Measurements from ENCODE around the gene CRAMP1.
"Not testable (repeated sequence)": the region's sequence is repeated elsewhere in the genome, so short reads cannot be mapped to it uniquely, and the experiment has no call there.

CRAMP1 gene

DNA sequence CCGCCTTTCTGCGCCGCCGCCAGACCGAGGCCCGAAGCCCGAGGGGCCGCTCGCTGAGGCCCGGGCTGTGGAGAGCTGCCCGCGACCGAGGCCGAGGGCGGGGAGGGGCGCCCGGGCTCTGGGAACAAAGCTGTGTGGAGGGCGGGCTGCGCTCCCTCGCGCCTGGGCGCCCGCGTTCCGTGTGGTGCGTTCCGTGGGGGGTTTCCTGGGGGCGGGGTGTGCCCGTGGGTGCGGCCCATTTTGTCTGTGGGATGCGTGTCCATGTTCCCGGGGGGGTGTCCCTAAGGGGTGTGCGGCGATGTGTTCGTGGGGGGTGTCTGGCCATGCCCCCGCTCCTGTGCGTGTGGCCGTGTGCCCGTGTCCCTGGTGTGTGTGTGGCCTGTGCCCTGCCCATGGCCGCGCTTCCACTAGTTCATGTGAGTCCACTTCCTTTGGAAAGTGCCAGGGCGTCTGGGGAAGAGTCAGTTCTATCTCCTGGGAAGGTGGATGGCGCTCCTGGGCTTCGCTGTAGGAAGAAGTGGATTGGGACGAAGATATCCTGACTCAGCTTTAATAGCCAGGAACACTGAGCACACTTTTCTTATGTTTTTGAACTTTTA lies 66.4 kb downstream of the CRAMP1 start:
- no peak for DNase-seq (ENCODE audit: low read depth, low spot score)

DNA sequence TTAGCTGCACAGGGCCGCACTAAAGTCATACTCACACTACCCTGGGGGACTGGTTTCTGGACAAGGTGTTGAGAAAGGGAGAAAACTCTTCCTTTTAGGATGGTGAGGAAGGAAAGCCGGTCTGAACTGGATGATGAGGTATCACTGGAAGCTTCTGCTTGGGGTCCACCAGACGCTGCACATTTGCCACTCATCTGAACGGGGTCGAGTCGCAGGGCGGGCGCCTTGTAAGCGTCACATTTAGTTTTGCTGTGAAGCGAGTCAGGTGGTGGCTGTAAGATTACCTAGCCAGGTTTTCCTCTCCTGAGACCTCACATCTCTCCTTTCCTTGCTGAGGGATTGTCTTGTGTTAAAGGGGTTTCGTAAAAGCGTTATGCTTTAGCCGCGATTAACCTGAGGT lies 68.2 kb downstream of the CRAMP1 start:
- no peak for DNase-seq (ENCODE audit: low read depth, low spot score)

DNA sequence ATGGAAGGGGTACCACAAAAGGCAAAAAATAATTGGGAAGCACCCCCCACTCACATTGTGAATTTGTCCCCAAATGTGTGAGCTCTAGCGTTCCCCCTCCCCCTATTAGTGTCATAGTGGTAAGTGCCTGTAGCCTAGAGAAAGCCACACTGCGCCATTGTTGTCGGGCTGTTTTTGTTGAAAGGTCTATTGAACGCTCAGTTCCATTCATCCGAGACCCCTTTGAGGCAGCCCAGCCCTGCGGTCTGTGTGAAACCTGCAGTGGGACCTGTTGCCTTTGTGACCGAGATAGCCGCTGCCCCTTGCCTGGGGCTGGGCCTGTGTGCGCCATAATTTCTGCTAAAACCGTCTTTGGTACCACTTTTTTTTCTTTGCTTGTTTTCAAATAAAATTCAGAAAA lies 68.9 kb downstream of the CRAMP1 start:
- DNase-seq (ENCODE audit: low read depth, low spot score), result no peak

DNA sequence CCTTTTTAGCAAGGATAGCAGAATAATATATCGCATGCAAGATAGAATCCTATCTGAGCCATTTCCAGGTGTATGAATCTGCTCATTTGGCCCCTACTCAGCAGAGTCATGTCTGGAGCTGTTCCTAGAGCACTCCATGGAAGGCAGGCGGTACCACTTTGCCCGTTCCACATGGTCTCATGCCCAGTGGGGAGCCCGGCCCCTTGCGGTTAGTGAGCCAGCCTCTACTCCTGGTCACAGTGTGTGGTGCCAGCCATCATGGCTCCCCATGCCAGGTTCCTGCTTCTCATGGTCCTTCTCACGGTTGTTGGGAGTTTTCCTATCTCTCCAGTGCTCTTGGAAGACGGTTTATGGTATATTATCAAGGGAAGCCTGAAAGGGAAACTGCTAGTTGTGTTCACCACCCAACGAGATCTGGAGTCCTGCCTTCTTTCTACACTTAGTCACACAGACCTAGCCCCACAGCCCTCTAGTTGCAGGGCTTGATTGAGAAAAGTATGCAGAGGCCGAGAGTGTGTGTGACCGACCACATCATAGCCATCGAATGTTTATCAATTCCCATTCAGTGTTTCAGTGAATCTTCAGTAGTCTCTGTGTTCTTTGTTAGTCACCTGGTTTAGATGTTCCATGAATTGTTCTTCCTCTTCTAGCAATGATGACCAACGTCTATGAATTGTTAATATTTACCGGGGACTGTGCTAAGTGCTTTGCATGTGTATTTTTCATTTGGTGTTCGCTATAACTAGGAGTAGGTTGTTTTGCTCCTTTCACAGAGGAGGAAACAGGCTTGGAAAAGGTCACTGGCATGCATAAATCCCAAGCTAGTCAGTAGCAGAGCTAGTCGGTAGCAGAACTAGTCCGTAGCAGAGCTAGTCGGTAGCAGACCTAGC lies 75.5 kb downstream of the CRAMP1 start:
- no peak for DNase-seq (ENCODE audit: low read depth, low spot score)

DNA sequence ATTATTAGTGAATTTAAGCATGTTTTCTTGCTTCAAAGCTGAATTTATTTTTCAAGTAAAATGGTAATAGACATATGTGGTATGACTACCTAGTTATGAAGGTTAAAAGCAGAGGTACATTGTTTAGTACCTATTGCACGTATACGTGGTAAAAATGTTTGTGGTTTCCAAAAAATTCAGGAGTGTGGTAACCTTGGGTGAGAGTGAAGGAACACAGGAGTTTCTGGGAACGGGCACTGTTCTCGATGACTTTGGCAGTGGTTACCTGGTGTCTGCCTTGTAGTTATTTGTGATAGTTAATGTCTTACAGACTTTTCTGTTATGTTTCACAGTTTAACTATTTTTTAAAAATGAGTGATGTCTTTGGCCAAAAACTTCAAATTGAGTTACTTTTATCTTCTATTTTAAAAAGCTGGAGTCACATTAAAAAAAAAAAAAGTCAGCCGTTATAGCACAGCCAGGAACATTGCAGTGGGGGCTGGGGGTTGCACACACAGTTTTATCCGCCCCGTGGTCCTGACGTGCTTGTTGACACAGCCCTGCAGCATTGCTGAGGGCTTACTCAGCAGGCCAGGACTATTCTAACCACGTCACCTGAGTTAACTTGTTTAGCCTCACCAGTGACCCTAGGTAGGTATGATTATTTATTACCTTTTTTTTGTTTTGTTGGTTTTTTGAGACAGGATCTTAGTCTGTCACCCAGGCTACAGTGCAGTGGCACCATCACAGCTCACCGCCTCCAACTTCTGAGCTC lies 76.8 kb downstream of the CRAMP1 start:
- no peak for DNase-seq (ENCODE audit: low read depth, low spot score)

DNA sequence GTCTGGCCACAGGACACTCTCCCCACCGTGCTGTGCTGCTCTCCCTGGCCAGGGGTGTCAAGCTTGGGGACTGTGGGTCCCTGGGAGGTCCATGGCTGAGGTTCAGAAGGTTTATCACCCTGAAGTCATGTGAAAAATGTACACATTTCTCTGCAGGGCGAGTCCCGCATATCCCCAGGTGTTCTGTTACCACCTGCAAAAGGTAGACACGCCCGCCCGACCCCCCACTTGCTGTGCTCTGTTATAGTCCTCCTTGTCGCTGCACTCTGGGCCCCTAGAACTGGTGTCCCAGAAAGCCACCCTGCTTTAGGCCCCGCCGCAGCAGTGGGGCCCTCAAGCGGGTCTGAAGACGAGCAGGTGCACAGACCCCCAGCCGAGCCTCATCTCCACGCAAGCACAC lies 77.7 kb downstream of the CRAMP1 start:
- no peak for DNase-seq (ENCODE audit: low read depth, low spot score)

DNA sequence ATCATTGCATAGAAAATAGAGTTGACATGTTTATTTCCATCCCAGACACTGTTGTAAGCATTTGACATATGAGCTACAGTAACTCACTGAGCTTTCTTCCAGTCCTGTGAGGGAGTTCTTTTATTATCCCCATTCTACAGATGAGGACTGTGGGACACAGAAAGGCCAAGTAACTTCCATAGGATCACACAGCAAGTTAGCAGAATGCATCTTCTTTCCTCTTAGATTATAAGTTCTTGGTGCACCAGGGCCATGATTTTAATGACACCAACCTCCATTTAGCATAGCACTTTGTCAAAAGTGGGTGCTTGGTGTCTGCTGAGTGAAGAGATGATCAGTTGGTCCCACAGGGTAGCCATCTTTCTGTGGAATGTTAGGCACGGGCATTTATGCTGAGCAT lies 78.7 kb downstream of the CRAMP1 start:
- no peak for DNase-seq (ENCODE audit: low read depth, low spot score)

DNA sequence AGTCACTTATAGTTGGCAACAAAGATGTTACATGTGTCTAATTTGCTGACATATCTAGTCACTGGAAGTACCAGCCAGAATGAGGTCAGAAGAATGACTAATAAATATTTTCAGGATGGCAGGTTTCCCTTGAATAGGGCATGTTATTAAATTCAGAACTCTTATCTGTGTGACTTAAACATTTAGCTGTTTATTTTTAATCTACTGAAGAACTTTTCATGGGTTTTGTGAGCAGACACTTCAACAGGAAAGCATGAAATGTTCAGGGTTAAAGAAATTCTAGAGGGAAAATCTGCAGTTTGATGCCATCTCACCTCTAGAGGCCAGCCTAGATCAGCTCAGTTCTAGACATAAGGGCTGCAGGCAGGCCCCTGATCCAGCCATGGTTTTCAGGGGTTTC lies 79.1 kb downstream of the CRAMP1 start:
- no peak for DNase-seq (ENCODE audit: low read depth, low spot score)

DNA sequence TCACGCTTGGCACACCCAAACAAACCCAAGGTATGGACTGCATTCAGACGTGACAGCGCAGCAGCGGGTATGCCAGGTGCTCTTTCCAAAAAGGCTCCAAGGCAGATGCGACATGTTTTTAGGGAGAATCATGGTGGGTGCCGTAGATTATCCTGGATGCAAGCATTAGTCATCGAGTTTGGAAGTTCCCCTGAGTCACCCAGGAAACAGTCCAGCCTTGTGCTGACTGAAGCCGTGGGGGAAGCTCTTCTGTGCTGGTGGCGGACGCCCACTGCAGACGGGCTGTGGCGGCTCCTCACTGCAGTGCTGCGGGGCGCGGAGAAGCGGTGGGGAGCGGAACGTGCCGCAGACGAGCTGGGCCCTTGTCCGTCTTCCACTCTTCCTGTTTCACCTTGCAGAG lies 79.8 kb downstream of the CRAMP1 start:
- no peak for DNase-seq (ENCODE audit: low read depth, low spot score)

DNA sequence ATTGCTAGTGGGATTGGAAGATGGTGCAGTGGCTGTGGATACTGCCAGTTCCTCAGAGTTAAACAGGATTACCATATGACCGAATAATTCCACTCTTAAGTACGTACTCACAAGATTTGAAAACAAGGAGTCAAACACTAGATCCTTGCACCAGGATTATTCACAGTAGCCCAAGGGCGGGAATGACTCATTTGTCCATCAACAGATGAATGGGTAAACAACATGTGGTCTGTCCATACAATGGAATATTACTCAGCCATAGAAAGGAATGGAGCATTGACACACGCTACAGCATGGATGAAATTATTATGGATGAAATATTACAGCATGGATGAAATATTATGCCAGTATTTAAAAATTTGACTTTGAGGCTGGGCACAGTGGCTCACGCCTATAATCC lies 84.7 kb downstream of the CRAMP1 start:
- no peak for DNase-seq (ENCODE audit: low read depth, low spot score)

DNA sequence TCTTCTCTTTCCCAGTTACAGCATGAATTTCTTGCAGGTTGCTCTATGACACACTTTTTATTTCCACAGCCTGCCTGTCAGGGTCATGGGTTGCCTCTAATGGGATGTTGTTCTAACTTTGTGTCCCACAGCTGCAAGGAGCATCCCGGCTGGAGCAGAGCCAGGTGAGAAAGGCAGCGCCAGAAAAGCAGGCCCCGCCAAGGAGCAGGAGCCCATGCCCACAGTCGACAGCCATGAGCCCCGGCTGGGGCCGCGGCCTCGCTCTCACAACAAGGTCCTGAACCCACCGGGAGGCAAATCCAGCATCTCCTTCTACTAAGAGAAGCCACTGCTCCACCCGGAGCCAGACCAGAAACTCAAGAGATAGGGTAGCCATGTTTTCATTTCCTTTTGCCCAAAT lies 86.5 kb downstream of the CRAMP1 start:
- no peak for DNase-seq (ENCODE audit: low read depth, low spot score)

DNA sequence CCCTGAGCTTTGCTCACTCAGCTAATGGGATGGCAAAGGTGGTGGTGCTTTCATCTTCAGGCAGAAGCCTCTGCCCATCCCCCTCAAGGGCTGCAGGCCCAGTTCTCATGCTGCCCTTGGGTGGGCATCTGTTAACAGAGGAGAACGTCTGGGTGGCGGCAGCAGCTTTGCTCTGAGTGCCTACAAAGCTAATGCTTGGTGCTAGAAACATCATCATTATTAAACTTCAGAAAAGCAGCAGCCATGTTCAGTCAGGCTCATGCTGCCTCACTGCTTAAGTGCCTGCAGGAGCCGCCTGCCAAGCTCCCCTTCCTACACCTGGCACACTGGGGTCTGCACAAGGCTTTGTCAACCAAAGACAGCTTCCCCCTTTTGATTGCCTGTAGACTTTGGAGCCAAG lies 88.1 kb downstream of the CRAMP1 start:
- no peak for DNase-seq (ENCODE audit: low read depth, low spot score)

DNA sequence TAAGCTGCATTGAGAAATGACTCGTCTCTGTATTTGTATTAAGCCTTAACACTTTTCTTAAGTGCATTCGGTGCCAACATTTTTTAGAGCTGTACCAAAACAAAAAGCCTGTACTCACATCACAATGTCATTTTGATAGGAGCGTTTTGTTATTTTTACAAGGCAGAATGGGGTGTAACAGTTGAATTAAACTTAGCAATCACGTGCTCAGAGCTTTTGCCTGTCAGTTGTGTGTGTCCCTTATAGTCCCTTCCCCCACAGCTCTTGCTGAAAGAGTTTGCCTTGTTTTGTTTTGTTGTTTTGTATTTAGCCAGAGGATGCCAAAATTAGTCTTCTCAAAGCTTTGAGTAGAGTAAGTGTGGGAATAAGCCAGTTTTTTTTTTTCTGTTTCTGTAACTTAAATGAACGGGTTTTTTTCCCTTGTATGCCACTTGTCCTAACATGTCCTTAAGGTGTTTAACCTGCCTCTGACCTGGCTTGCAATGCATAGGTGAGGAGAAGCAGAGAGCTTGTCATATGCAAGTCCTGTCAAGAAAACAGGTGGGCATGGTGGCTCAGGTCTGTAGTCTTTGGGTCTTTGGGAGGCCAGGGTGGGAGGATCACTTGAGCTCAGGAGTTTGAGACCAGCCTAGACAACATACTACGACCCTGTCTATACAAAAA lies 89.2 kb downstream of the CRAMP1 start:
- no peak for DNase-seq (ENCODE audit: low read depth, low spot score)

DNA sequence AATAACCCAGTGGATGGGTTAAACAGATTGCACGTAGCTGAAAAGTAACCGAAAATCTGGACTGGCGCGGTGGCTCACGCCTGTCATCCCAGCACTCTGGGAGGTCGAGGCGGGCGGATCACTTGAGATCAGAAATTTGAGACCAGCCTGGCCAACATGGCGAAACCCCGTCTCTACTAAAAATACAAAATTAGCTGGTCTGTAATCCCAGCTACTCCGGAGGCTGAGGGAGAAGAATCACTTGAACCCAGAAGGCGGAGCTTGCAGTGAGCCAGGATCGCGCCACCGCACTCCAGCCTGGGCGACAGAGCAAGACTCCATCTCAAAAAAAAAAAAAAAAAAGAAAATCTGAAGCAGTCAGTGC lies 93.1 kb downstream of the CRAMP1 start:
- not testable (repeated sequence) for DNase-seq (ENCODE audit: low read depth, low spot score)

DNA sequence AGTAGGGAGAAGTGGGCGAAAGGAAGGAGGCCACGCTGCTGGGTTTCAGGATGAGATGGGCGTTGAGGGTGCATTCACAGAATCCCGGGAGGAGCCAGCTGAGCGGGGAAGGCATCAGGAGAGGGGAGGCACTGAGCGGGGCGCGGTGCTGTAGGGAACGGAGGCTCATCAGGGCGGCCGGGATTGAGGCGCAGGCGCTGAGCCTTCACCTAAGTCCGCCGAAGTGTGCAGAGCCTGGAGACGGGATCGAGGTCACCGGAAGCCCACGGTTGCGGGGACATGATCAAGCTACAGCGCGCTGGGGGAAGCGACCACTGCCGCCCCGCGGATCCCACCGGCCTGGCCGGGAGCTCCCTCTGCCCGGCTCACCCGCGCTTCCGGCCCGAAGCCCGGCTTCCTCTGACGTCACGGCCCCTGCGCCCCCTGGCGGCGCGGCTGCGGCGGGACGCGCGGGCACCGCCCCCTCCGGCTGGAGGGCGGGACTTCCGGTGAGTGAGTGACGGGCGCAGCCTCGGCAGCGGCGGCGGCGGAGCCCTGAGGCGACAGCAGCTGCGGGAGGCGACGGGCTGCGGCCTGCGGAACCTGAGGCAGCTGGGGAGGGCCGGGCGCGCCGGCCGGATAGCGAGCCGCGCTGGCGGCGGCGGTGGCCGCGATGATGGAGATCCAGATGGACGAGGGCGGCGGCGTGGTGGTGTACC lies 93.7 kb downstream of the CRAMP1 start, which contains the start of gene MAPK8IP3:
TSS of gene MAPK8IP3 (plus strand) at position 508 of the 698 bp plus-strand sequence. CDS start at position 653, 145 bp downstream.
- no peak for DNase-seq (ENCODE audit: low read depth, low spot score)

DNA sequence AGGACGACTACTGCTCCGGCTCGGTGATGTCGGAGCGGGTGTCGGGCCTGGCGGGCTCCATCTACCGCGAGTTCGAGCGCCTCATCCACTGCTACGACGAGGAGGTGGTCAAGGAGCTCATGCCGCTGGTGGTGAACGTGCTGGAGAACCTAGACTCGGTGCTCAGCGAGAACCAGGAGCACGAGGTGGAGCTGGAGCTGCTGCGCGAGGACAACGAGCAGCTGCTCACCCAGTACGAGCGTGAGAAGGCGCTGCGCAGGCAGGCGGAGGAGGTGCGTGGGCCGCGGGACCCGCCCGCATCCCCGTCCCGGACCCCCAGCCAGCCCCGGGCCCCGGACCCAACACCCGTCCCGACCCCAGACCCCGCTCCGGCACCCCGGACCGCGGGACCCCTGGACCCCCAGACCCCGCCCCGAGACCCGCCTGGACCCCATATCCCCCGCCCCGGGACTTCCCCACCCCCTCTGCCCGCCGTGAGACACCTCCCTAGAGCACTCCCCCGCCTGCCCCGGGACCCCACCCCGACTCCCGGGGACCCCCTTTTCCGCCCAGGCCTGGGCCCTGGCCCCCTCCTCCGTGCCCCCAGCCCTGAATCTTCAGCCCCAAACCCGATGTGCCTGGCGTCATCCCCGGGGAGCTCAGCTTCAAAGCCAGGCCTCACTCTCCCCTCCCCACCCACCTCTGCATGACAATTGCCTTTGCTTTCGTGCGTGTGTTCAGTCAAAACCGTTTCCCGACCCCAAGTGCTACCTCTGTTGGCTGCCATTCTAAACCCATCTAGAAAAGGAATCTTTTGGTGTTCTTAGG lies 94.4 kb downstream of the CRAMP1 start:
- no peak for DNase-seq (ENCODE audit: low read depth, low spot score)

DNA sequence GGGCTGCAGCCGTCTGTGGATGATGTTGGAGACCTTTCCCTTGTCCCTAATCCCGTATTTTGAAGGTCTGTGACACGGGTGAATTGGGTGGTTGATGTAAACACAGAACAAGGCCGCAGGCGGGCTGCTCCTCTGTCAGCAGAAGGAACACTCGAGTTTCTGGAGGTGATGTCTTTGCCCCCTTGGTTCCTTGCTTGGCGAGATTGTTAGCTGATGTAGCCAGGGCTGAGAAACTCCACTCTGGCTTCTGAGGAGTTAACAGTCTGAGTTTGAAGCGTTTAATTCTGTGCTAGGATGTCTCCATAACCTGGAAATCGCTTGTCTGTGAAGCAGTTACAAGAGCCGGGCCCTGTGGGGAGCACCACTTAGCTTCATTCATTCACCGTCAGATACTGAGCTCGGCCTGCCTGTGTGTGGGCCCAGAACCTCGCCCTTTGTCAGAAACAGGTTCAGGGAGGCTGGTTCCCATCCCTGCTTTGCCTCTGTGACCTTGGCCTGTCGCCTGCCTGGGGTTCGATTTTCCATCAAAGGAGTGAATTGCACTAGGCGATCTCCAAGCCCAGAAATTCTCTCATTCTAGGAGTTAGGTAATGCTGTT lies 95.1 kb downstream of the CRAMP1 start:
- no peak for DNase-seq (ENCODE audit: low read depth, low spot score)

DNA sequence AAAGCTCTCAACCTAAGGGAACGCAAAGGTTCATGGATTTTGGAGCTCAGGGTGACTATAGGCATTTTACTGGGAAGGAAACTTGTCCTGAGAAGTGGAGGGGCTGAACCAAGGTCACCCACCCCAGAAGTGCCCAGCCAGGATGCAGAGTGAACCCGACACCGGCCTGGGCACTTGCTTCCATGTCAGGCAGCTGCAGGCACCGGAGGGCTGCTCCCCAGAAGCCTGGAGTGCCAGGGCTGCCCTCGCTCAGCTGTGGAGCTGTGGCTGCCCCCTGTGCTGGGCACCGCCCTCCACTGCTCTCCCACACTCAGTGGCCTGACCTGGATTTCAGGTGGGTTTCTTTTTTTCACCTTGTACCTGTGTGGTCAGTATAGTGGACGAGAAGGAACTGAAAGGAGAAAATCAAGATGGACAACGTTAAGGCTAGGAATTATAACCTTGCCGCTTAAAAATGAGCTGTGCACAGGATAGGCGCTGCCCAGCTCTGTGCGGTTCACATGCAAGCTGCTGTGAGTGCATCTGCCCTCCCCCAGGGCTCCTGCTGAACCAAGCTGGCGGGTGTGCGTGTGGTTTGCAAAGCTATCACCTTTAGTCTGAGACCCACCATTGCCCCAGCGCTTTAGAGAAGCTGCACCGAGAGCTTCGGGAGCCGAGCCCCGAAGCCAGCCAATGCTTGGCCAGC lies 96.1 kb downstream of the CRAMP1 start:
- DNase-seq (ENCODE audit: low read depth, low spot score), result no peak

DNA sequence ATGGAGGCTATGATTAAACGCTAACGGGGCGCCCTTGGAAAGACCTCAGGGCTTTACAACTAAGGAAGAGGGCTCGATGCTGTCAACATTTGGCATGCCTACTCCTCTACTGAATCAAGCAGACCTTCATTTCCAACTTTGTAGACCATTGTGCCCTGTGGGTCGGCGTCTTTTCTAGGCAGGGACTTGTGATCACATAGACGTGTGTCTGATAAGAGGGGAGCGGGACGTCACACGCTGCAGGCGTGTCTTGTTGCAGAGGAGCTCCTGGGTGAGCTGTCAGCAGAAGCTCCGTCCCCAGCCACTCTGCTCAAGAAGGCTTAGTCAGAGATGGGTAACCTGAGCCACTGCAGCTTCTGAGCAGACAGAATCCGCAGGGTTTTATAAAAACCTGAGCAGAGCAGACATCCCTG lies 96.6 kb downstream of the CRAMP1 start:
- no peak for DNase-seq (ENCODE audit: low read depth, low spot score)

DNA sequence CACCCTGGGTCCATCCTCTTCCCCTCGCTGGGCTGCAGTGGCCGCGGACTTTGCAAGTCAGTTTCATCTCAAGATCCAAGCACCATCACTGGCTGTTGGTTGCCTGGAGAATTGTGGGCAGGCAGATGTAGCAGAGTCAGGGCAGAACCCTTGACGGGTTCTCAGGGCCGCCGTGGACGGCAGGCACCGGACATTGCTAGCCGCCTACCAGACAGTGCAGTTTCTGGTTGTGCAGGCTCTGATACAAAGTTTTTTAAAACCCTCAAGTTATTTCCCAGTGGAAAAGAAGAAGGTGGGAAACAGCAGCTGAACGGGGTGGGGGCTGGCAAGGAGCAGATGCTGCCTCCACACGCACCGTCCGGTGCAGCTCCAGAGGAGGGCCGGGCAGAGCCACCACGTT lies 97.2 kb downstream of the CRAMP1 start:
- no peak for DNase-seq (ENCODE audit: low read depth, low spot score)

Data from iPS DF 19.7 (cell line).